IMR-90 (cell line): ENCODE measurements around the gene DUSP14. TPM values are rescaled to one million over a fixed set of nuclear protein-coding genes. Genes with fewer than 3 reads are reported as not detected.

Experiments
- ATAC-seq: fragments of 200-7000 bp; cut with Tn5 transposase; 2 replicates; pipeline ENCODE4 v1.9.1; 2020; ENCODE audit warnings: low read depth, mild to moderate bottlenecking, moderate library complexity
- BruUV-seq: library from RNA; stranded (reverse); fragments of 400-500 nt; replicated peaks from 2 replicates; lab custom pipeline; 2021; lab: Mats Ljungman, UMichigan
- CTCF ChIA-PET: fragments of 300-600 bp; formaldehyde crosslinking; extraction: SDS; loops from one replicate; lab custom pipeline; 2021; ENCODE audit warnings: antibody characterized with exemption; lab: Yijun Ruan, JAX
- POLR2A ChIA-PET: fragments of 300-600 bp; sonication (Branson Sonifier 250); formaldehyde crosslinking; loops from one replicate; lab custom pipeline; 2022; ENCODE audit warnings: antibody characterized with exemption; ENCODE audit not compliant: unreplicated experiment; lab: Charles Lee
- DNase-seq: peaks from one replicate; pipeline ENCODE4 v3.0.0; 2013
- H2AFZ ChIP-seq: replicated peaks from 2 replicates; pipeline ENCODE3; 2013; ENCODE audit warnings: low read length, mild to moderate bottlenecking; ENCODE audit not compliant: poor library complexity
- H2AK5ac ChIP-seq: 2 replicates; pipeline ENCODE4 v1.6.1; 2013; ENCODE audit warnings: low read depth, low read length, inconsistent platforms
- H2AK9ac ChIP-seq: replicated peaks from 2 replicates; pipeline ENCODE3; 2013; ENCODE audit warnings: mild to moderate bottlenecking, low read depth, low read length, moderate library complexity; ENCODE audit not compliant: poor library complexity
- H2BK120ac ChIP-seq: 2 replicates; pipeline ENCODE4 v1.6.1; 2013; ENCODE audit warnings: low read depth, low read length, inconsistent platforms
- H2BK15ac ChIP-seq: 3 replicates; pipeline ENCODE4 v1.6.1; 2013; ENCODE audit warnings: low read depth, low read length, inconsistent platforms
- H2BK20ac ChIP-seq: 2 replicates; pipeline ENCODE4 v1.6.1; 2013; ENCODE audit warnings: low read depth, mild to moderate bottlenecking, inconsistent platforms, low read length, moderate library complexity
- H2BK5ac ChIP-seq: 2 replicates; pipeline ENCODE4 v1.6.1; 2013; ENCODE audit warnings: mild to moderate bottlenecking, low read depth, low read length, inconsistent platforms; ENCODE audit not compliant: poor library complexity, severe bottlenecking
- H3K14ac ChIP-seq: replicated peaks from 2 replicates; pipeline ENCODE4 v1.6.1; 2013; ENCODE audit warnings: low read depth, low read length, inconsistent platforms
- H3K18ac ChIP-seq: 2 replicates; pipeline ENCODE4 v1.6.1; 2013; ENCODE audit warnings: low read depth, low read length, control low read depth
- H3K23ac ChIP-seq: 2 replicates; pipeline ENCODE4 v1.6.1; 2013; ENCODE audit warnings: low read depth, low read length, inconsistent platforms
- H3K27ac ChIP-seq: 2 replicates; pipeline ENCODE4 v1.5.1; 2013; ENCODE audit warnings: mild to moderate bottlenecking, control low read depth, low read length; ENCODE audit not compliant: insufficient read depth
- H3K27me3 ChIP-seq: 2 replicates; pipeline ENCODE4 v1.6.1; 2013; ENCODE audit warnings: low read length; ENCODE audit not compliant: control insufficient read depth, insufficient read depth
- H3K36me3 ChIP-seq: 2 replicates; pipeline ENCODE4 v1.6.1; 2013; ENCODE audit warnings: low read length, mixed read lengths; ENCODE audit not compliant: control insufficient read depth, insufficient read depth
- H3K4ac ChIP-seq: 2 replicates; pipeline ENCODE4 v1.6.1; 2013; ENCODE audit warnings: low read depth, low read length, inconsistent platforms
- H3K4me1 ChIP-seq: 2 replicates; pipeline ENCODE4 v1.6.1; 2013; ENCODE audit warnings: low read length, mixed read lengths; ENCODE audit not compliant: control insufficient read depth, insufficient read depth
- H3K4me2 ChIP-seq: 2 replicates; pipeline ENCODE4 v1.6.1; 2013; ENCODE audit warnings: low read depth, mild to moderate bottlenecking, control low read depth, low read length, moderate library complexity
- H3K4me3 ChIP-seq: 2 replicates; pipeline ENCODE4 v1.5.1; 2013; ENCODE audit warnings: low read depth, mild to moderate bottlenecking, control low read depth, low read length, moderate library complexity; ENCODE audit not compliant: insufficient read depth
- H3K56ac ChIP-seq: 2 replicates; pipeline ENCODE4 v1.6.1; 2013; ENCODE audit warnings: low read length, inconsistent platforms; ENCODE audit not compliant: insufficient read depth; ENCODE audit errors: extremely low read depth
- H3K79me1 ChIP-seq, 2 experiments: 2 replicates each; pipeline ENCODE4 v1.6.1; 2013; ENCODE audit warnings: low read length in 2 of 2, inconsistent platforms in 1 of 2, low read depth in 1 of 2
- H3K9ac ChIP-seq: 2 replicates; pipeline ENCODE4 v1.6.1; 2013; ENCODE audit warnings: low read depth, low read length, control low read depth
- H3K9me1 ChIP-seq: 2 replicates; pipeline ENCODE4 v1.6.1; 2013; ENCODE audit warnings: low read length, inconsistent platforms; ENCODE audit not compliant: insufficient read depth
- H3K9me3 ChIP-seq: 2 replicates; pipeline ENCODE4 v1.6.1; 2013; ENCODE audit warnings: low read length; ENCODE audit not compliant: control insufficient read depth, insufficient read depth
- H4K20me1 ChIP-seq: 2 replicates; pipeline ENCODE4 v1.6.1; 2013; ENCODE audit warnings: low read length, inconsistent platforms; ENCODE audit not compliant: insufficient read depth
- H4K5ac ChIP-seq: 2 replicates; pipeline ENCODE4 v1.6.1; 2013; ENCODE audit warnings: mild to moderate bottlenecking, low read depth, low read length, control low read depth
- H4K8ac ChIP-seq, 2 experiments: 2 replicates each; pipeline ENCODE4 v1.6.1; 2013; ENCODE audit warnings: low read depth in 2 of 2, low read length in 2 of 2, control low read depth in 1 of 2, inconsistent platforms in 1 of 2
- H4K91ac ChIP-seq: 2 replicates; pipeline ENCODE4 v1.6.1; 2013; ENCODE audit warnings: low read depth, low read length, inconsistent platforms; ENCODE audit not compliant: insufficient read depth
- CEBPB ChIP-seq: IDR thresholded peaks from 2 replicates; pipeline ENCODE4 v1.6.1; 2012; ENCODE audit warnings: low read depth, low read length, improper control_type of control experiment
- WGBS, 2 experiments: methylation state at CpG; one replicate each; pipeline versions ENCODE4 v1.1.5 to v1.1.7; 2013; ENCODE audit warnings: missing lambda C conversion rate in 2 of 2; ENCODE audit not compliant: insufficient read length in 1 of 2; ENCODE audit errors: extremely low coverage in 2 of 2; 5-methylcytosine and 5-hydroxymethylcytosine counted together
- dilution Hi-C: fragments of 300-500 bp; cut with HindIII; formaldehyde crosslinking; loops from one replicate; pipeline ENCODE4 v1.14.3; 2018; ENCODE audit warnings: low sequenced_read_pairs; ENCODE audit not compliant: unreplicated experiment
- in situ Hi-C: fragments of 300-500 bp; cut with MboI; formaldehyde crosslinking; loops from 3 replicates; pipeline ENCODE4 v1.14.3; 2019; ENCODE audit warnings: low sequenced_read_pairs, inconsistent platforms, mixed read lengths
- intact Hi-C: fragments of 100-400 bp; cut with micrococcal nuclease; formaldehyde crosslinking; loops from 2 replicates; pipeline ENCODE4 v1.10.0; 2022
- polyA plus RNA-seq, 3 experiments: library from polyadenylated mRNA; depleted of rRNA; stranded (reverse); fragments of >200 nt; gene quantifications; 2 replicates each; pipeline ENCODE4 v1.2.3, GENCODE V29; 2012; ENCODE audit warnings: low replicate concordance in 1 of 3
- total RNA-seq: library from RNA; depleted of rRNA; stranded (reverse); fragments of >200 nt; gene quantifications from 2 replicates; pipeline ENCODE4 v1.2.3, GENCODE V29; 2012
- TF ChIP-seq, protein P1 (sequence below): fragments of 150-350 bp; IDR thresholded peaks from 2 replicates; pipeline ENCODE4 v1.6.1; 2017; ENCODE audit warnings: mild to moderate bottlenecking, antibody characterized with exemption, low read length, low read depth

The DUSP14 gene
- total and polyA plus RNA-seq, 2 of the 4 experiments (the other 2 are of a cell fraction) = 97.5 to 127 TPM

DNA sequence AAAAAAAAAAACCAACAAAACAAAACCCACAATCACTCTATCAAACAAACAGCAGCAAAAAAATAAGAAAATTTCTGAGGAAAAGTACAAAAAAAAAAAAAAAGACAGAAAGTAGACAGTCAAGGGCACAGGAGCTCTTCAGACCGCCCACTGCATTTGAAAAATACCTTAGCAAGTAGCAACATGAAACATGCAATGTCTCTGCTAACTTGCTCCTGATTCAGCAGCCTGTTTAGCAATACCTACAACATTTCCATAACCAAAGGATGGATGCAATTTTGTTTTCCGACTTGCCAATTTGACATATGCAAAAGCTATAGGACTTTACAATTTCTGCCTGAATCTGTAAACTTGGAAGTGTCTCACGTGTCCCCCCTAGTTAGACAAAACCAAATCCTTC lies 62.1 kb downstream of the DUSP14 start:
- intact Hi-C loops = no loop called here
- peak; percentile 61; the same call in 1 of the 2 replicates for TF ChIP-seq CEBPB
- TF ChIP-seq, protein P1, sequence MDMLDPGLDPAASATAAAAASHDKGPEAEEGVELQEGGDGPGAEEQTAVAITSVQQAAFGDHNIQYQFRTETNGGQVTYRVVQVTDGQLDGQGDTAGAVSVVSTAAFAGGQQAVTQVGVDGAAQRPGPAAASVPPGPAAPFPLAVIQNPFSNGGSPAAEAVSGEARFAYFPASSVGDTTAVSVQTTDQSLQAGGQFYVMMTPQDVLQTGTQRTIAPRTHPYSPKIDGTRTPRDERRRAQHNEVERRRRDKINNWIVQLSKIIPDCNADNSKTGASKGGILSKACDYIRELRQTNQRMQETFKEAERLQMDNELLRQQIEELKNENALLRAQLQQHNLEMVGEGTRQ = no peak
- no peak overlapping the region for H2AFZ ChIP-seq
- peaks cover 3% of the 10 kb centered on the region; the same call in 1 of the 2 replicates for H3K9me1 ChIP-seq
- no peak overlapping the region for H3K27ac ChIP-seq
- no peak overlapping the region for H3K23ac ChIP-seq
- H4K91ac ChIP-seq = no peak overlapping the region
- no peak overlapping the region for H3K4ac ChIP-seq
- no peak overlapping the region for H2BK120ac ChIP-seq
- no peak overlapping the region for H2AK9ac ChIP-seq
- H3K9ac ChIP-seq = no peak overlapping the region
- ChIA-PET POLR2A (interaction anchor here (0.6 kb wide), 1 partner anchor 10 kb away, joined by 7 read pairs; no protein-coding TSS in a partner anchor), CTCF (interaction anchor here (0.6 to 1.0 kb wide), 2 partner anchors 17 to 138 kb away, joined by 3 to 4 read pairs; no protein-coding TSS in a partner anchor)
- 100% methylated on average over 1 of the region's 3 CpGs; no CpG with 5 or more reads in 1 of the 2 experiments for WGBS, 2 experiments
- H3K56ac ChIP-seq = no peak overlapping the region
- no peak overlapping the region for H4K5ac ChIP-seq
- H3K9me3 ChIP-seq = no peaks in the 10 kb centered on the region
- no peaks in the 10 kb centered on the region for H3K4me1 ChIP-seq
- ATAC-seq = no peak
- H3K36me3 ChIP-seq = peaks cover 14% of the 10 kb centered on the region
- H3K4me3 ChIP-seq = no peak overlapping the region
- no peak overlapping the region for H2AK5ac ChIP-seq
- H2BK20ac ChIP-seq = no peak overlapping the region
- in situ Hi-C loops = no loop called here
- no TSS peak for BruUV-seq
- no peak overlapping the region for H3K14ac ChIP-seq
- H2BK5ac ChIP-seq = no peak overlapping the region
- peak; percentile 34 for DNase-seq
- H3K79me1 ChIP-seq = peaks cover 26 to 38% of the 10 kb centered on the region in 2 experiments
- no peak overlapping the region for H4K8ac ChIP-seq
- no peak overlapping the region for H2BK15ac ChIP-seq
- no peak overlapping the region for H3K18ac ChIP-seq
- no peaks in the 10 kb centered on the region for H3K27me3 ChIP-seq
- no peaks in the 10 kb centered on the region for H4K20me1 ChIP-seq
- no peak overlapping the region for H3K4me2 ChIP-seq
- dilution Hi-C loops = no loop called here
